Common myeloid progenitor, CD34-positive (primary cell): ENCODE results near the gene MAGEA2B. TPM values are rescaled to one million over a fixed set of nuclear protein-coding genes. Genes with fewer than 3 reads are reported as not detected.
"Not testable (repeated sequence)": the region's sequence is repeated elsewhere in the genome, so short reads cannot be mapped to it uniquely, and the experiment has no call there.

ENCODE experiments used
- CTCF ChIA-PET: fragments of 350-600 bp; sonication (Branson Sonifier 250); formaldehyde crosslinking; loops from one replicate; lab custom pipeline; 2021; ENCODE audit warnings: antibody characterized with exemption; lab: Charles Lee
- POLR2A ChIA-PET: fragments of 350-600 bp; sonication (Branson Sonifier 250); formaldehyde crosslinking; loops from one replicate; lab custom pipeline; 2021; ENCODE audit warnings: antibody characterized with exemption; lab: Charles Lee
- DNase-seq, 3 donors: peaks; one replicate each; pipeline versions ENCODE4 v3.0.0 to v3.0.0-alpha.2; 2013
- H3K27ac ChIP-seq, 2 experiments: 1 replicate in 1 of 2; 2 replicates in 1 of 2; pipeline ENCODE4 v1.7.0; 2013; ENCODE audit warnings: inconsistent platforms in 2 of 2, low read length in 2 of 2, mild to moderate bottlenecking in 2 of 2, low read depth in 1 of 2, moderate library complexity in 1 of 2; ENCODE audit not compliant: severe bottlenecking in 2 of 2, insufficient read depth in 1 of 2, poor library complexity in 1 of 2
- H3K27me3 ChIP-seq, 5 experiments: replicated peaks in 2 of 5; 1 replicate in 3 of 5; 2 replicates in 2 of 5; pipeline versions ENCODE4 v1.6.1 to v1.7.0; 2013; ENCODE audit warnings: low read length in 4 of 5, mild to moderate bottlenecking in 2 of 5, moderate library complexity in 2 of 5, inconsistent platforms in 1 of 5; ENCODE audit not compliant: insufficient read depth in 5 of 5, control insufficient read depth in 4 of 5
- H3K36me3 ChIP-seq, 4 experiments: 1 replicate in 2 of 4; 2 replicates in 2 of 4; pipeline versions ENCODE4 v1.6.1 to v1.7.0; 2013; ENCODE audit warnings: low read length in 3 of 4, control low read depth in 1 of 4, mild to moderate bottlenecking in 1 of 4; ENCODE audit not compliant: control insufficient read depth in 4 of 4, insufficient read depth in 4 of 4
- H3K4me1 ChIP-seq, 4 experiments: 1 replicate in 3 of 4; 2 replicates in 1 of 4; pipeline versions ENCODE4 v1.6.1 to v1.7.1; 2013; ENCODE audit warnings: low read length in 3 of 4, mild to moderate bottlenecking in 3 of 4, control low read depth in 1 of 4, inconsistent platforms in 1 of 4, moderate library complexity in 1 of 4; ENCODE audit not compliant: control insufficient read depth in 4 of 4, insufficient read depth in 4 of 4; ENCODE audit errors: control extremely low read depth in 1 of 4
- H3K4me3 ChIP-seq, 7 experiments: 1 replicate in 4 of 7; 2 replicates in 3 of 7; pipeline versions ENCODE4 v1.5.1 to v1.7.0; 2013; ENCODE audit warnings: mild to moderate bottlenecking in 7 of 7, low read length in 6 of 7, moderate library complexity in 6 of 7, inconsistent platforms in 2 of 7, low read depth in 2 of 7, control low read depth in 1 of 7; ENCODE audit not compliant: insufficient read depth in 4 of 7, control insufficient read depth in 1 of 7; ENCODE audit errors: extremely low read depth in 1 of 7
- H3K9me3 ChIP-seq, 5 experiments: 1 replicate in 4 of 5; 2 replicates in 1 of 5; pipeline versions ENCODE4 v1.6.1 to v1.7.1; 2013; ENCODE audit warnings: low read length in 4 of 5, mild to moderate bottlenecking in 2 of 5, inconsistent platforms in 1 of 5, low read depth in 1 of 5, moderate library complexity in 1 of 5; ENCODE audit not compliant: control insufficient read depth in 4 of 5, insufficient read depth in 2 of 5; ENCODE audit errors: control extremely low read depth in 1 of 5
- WGBS: methylation state at CpG from one replicate; pipeline ENCODE4 v1.1.5; 2013; ENCODE audit not compliant: insufficient coverage; 5-methylcytosine and 5-hydroxymethylcytosine counted together
- polyA plus RNA-seq: library from polyadenylated mRNA; unstranded; fragments of 120-200 nt; gene quantifications from one replicate; pipeline ENCODE4 v1.2.1, GENCODE V29; 2013

MAGEA2B gene, protein sequence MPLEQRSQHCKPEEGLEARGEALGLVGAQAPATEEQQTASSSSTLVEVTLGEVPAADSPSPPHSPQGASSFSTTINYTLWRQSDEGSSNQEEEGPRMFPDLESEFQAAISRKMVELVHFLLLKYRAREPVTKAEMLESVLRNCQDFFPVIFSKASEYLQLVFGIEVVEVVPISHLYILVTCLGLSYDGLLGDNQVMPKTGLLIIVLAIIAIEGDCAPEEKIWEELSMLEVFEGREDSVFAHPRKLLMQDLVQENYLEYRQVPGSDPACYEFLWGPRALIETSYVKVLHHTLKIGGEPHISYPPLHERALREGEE
- polyA plus RNA-seq = not detected

DNA sequence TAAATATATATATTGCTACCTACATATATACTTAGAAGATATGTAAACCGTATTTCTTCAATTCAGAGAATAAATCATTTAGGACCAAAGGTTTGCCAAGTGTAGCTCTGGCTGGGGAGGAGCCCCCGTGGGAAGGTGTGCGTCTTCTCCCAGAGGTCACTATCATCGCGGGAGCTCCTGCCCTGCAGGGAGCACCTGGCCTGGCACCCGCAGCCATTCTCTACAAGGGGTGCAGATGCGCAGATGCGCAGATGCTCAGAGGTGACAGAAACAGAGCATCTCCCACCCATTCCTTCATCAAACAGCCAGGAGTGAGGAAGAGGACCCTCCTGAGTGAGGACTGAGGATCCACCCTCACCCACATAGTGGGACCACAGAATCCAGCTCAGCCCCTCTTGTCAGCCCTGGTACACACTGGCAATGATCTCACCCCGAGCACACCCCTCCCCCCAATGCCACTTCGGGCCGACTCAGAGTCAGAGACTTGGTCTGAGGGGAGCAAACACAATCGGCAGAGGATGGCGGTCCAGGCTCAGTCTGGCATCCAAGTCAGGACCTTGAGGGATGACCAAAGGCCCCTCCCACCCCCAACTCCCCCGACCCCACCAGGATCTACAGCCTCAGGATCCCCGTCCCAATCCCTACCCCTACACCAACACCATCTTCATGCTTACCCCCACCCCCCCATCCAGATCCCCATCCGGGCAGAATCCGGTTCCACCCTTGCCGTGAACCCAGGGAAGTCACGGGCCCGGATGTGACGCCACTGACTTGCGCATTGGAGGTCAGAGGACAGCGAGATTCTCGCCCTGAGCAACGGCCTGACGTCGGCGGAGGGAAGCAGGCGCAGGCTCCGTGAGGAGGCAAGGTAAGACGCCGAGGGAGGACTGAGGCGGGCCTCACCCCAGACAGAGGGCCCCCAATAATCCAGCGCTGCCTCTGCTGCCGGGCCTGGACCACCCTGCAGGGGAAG is at the start of gene MAGEA2B:
MAGEA2B (plus strand) TSS at position 814 of the 973 bp plus-strand sequence. CDS start 2,479 bp downstream, outside the sequence.
- H3K9me3 ChIP-seq, CTCF ChIA-PET, H3K27ac ChIP-seq, DNase-seq, H3K4me1 ChIP-seq, H3K4me3 ChIP-seq, POLR2A ChIA-PET, H3K36me3 ChIP-seq, H3K27me3 ChIP-seq: not testable (repeated sequence)
- WGBS = no CpG with 5 or more reads among the region's 35 CpGs

DNA sequence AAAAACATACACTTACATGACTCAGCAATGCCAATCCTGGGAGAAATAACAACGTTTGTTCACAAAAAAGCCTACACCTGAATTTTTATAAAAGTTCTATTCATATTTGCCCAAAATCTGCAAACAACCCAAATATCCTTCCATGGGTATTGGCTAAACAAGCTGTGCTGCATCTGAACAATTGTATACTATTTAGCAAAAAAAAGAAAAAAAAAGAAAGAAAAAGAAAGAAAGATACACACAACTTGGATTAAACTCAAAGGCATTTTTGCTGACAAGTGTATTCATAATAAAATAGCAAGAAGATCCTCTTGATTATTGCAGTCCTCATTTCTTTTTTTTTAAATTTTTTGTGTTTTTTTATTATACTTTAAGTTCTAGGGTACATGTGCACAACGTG is 40.3 kb upstream of the MAGEA2B start:
- POLR2A ChIA-PET = no interaction called here

DNA sequence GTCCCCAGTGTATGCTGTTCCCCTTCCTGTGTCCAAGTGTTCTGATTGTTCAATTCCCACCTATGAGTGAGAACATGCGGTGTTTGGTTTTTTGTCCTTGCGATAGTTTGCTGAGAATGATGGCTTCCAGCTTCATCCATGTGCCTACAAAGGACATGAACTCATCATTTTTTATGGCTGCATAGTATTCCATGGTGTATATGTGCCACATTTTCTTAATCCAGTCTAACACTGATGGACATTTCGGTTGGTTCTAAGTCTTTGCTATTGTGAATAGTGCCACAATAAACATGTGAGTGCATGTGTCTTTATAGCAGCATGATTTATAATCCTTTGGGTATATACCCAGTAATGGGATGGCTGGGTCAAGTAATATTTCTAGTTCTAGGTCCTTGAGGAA is 39.8 kb upstream of the MAGEA2B start:
- H3K4me1 ChIP-seq, CTCF ChIA-PET, H3K27ac ChIP-seq, H3K4me3 ChIP-seq, H3K36me3 ChIP-seq, DNase-seq, POLR2A ChIA-PET, H3K9me3 ChIP-seq, H3K27me3 ChIP-seq: not testable (repeated sequence)
- WGBS = no CpG with 5 or more reads among the region's 3 CpGs

More for the DNA sequence above, 40.3 kb upstream of the MAGEA2B start:
- no peaks in the 10 kb centered on the region for H3K4me1 ChIP-seq
- no peak for DNase-seq
- H3K9me3 ChIP-seq = no peaks in the 10 kb centered on the region
- peaks cover 0 to 3% (median 0%) of the 10 kb centered on the region in 5 experiments for H3K27me3 ChIP-seq
- 60% methylated on average over 1 of the region's 2 CpGs for WGBS
- H3K27ac ChIP-seq = no peak overlapping the region
- no peak overlapping the region for H3K4me3 ChIP-seq
- no peaks in the 10 kb centered on the region for H3K36me3 ChIP-seq
- CTCF ChIA-PET = no interaction called here

DNA sequence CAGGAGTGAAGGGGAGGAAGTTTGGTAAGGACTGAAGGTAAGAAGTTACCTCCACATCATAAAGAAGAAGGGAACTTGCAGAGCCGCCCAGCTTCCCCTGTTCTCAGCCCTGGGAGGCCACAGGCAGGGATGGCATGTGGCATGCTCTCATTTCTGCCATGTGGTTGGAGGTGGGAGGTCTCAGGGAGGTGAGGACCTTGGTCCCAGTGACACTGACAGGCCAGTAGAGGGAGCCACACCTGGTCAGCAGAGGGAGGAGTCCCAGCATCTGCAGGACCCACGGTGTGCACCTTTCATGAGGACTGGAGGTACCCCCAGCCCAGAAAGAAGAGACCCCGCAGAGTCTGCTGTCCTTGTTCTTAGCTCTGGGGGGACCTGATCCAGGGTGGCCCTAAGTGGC is 33.4 kb upstream of the MAGEA2B start:
- POLR2A ChIA-PET, H3K36me3 ChIP-seq, H3K27me3 ChIP-seq, H3K27ac ChIP-seq, H3K9me3 ChIP-seq, CTCF ChIA-PET, DNase-seq, H3K4me3 ChIP-seq, H3K4me1 ChIP-seq: not testable (repeated sequence)
- no CpG with 5 or more reads among the region's 3 CpGs for WGBS

DNA sequence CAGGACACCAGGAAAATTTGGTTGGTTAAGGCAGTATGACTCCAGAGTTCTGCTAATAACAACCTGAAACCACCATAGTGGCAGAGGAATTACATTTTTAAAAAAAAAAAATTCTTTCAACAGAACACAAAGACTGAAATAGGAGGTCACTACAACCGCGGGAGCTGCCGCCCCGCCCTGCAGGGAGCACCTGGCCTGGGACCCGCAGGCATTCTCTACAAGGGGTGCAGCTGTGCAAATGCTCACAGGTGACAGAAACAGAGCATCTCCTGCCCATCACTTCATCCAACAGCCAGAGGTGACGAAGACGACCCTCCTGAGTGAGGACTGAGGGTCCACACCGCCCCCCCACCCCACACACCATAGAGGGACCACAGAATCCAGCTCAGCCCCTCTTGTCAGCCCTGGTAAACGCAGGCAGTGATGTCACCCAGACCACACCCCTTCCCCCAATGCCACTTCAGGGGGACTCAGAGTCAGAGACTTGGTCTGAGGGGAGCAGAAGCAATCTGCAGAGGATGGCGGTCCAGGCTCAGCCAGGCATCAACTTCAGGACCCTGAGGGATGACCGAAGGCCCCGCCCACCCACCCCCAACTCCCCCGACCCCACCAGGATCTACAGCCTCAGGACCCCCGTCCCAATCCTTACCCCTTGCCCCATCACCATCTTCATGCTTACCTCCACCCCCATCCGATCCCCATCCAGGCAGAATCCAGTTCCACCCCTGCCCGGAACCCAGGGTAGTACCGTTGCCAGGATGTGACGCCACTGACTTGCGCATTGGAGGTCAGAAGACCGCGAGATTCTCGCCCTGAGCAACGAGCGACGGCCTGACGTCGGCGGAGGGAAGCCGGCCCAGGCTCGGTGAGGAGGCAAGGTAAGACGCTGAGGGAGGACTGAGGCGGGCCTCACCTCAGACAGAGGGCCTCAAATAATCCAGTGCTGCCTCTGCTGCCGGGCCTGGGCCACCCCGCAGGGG is 16.2 kb upstream of the MAGEA2B start, which contains the start of gene MAGEA3:
MAGEA3 (plus strand) TSS at position 843 of the 980 bp plus-strand sequence. CDS start 2,039 bp downstream, outside the sequence.
- H3K4me1 ChIP-seq, CTCF ChIA-PET, H3K27me3 ChIP-seq, DNase-seq, H3K9me3 ChIP-seq, H3K4me3 ChIP-seq, H3K27ac ChIP-seq, POLR2A ChIA-PET, H3K36me3 ChIP-seq: not testable (repeated sequence)
- WGBS = no CpG with 5 or more reads among the region's 34 CpGs

DNA sequence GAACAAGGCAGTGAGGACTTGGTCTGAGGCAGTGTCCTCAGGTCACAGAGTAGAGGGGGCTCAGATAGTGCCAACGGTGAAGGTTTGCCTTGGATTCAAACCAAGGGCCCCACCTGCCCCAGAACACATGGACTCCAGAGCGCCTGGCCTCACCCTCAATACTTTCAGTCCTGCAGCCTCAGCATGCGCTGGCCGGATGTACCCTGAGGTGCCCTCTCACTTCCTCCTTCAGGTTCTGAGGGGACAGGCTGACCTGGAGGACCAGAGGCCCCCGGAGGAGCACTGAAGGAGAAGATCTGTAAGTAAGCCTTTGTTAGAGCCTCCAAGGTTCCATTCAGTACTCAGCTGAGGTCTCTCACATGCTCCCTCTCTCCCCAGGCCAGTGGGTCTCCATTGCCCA is 14.0 kb upstream of the MAGEA2B start:
- H3K27ac ChIP-seq, POLR2A ChIA-PET, CTCF ChIA-PET: not testable (repeated sequence)

More for the DNA sequence above, 14.0 kb upstream of the MAGEA2B start:
- H3K9me3 ChIP-seq, H3K4me3 ChIP-seq, DNase-seq, H3K36me3 ChIP-seq, H3K4me1 ChIP-seq, H3K27me3 ChIP-seq: not testable (repeated sequence)
- 100% methylated on average over 2 of the region's 5 CpGs for WGBS
